Measurements from ENCODE around the gene ZNF684.

Gene ZNF684

DNA sequence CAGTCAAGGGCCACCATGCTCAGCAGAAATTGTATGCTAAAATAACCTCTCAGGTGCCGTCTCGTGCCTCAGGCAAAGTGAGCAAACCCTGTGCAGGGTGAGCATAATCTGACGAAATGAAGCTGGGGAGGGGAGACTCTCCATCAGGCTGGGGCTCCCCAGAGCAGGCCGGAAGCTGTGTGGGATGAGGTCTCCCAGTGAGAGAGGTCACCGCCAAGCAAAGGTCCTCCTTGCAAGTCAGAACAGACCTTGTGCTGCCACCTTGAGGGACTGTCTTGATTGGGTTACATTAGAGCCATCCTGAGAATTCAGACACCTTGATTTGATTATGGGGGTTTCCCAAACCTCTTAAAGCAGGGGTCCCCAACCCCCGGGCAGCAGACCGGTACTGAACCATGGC lies 64.2 kb downstream of the ZNF684 start:
- H3K27ac ChIP-seq = no peak overlapping the region
- H2AFZ ChIP-seq = no peak overlapping the region
- H3K79me2 ChIP-seq = no peaks in the 10 kb centered on the region
- no peak overlapping the region for H3K4me2 ChIP-seq (ENCODE audit: low read length)
- H3K27me3 ChIP-seq (ENCODE audit: control insufficient read depth, insufficient read depth, low read length) = no peaks in the 10 kb centered on the region
- TF ChIP-seq, protein P1, sequence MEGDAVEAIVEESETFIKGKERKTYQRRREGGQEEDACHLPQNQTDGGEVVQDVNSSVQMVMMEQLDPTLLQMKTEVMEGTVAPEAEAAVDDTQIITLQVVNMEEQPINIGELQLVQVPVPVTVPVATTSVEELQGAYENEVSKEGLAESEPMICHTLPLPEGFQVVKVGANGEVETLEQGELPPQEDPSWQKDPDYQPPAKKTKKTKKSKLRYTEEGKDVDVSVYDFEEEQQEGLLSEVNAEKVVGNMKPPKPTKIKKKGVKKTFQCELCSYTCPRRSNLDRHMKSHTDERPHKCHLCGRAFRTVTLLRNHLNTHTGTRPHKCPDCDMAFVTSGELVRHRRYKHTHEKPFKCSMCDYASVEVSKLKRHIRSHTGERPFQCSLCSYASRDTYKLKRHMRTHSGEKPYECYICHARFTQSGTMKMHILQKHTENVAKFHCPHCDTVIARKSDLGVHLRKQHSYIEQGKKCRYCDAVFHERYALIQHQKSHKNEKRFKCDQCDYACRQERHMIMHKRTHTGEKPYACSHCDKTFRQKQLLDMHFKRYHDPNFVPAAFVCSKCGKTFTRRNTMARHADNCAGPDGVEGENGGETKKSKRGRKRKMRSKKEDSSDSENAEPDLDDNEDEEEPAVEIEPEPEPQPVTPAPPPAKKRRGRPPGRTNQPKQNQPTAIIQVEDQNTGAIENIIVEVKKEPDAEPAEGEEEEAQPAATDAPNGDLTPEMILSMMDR (IDR thresholded peaks at IDR 0.05) = no peak
- H3K9me3 ChIP-seq (ENCODE audit: control insufficient read depth, low read length) = no peaks in the 10 kb centered on the region
- H3K36me3 ChIP-seq (ENCODE audit: control insufficient read depth, insufficient read depth, low read length) = no peaks in the 10 kb centered on the region
- no peak overlapping the region for H3K4me3 ChIP-seq (ENCODE audit: low read depth, low read length)
- no peaks in the 10 kb centered on the region for H3K4me1 ChIP-seq
- no peak overlapping the region for H3K9ac ChIP-seq

Measured in parathyroid adenoma (tissue), 2 donors.